ENCODE measurements around the gene PGLYRP4.
"Not testable (repeated sequence)": the region's sequence is repeated elsewhere in the genome, so short reads cannot be mapped to it uniquely, and the experiment has no call there.

PGLYRP4 gene

DNA sequence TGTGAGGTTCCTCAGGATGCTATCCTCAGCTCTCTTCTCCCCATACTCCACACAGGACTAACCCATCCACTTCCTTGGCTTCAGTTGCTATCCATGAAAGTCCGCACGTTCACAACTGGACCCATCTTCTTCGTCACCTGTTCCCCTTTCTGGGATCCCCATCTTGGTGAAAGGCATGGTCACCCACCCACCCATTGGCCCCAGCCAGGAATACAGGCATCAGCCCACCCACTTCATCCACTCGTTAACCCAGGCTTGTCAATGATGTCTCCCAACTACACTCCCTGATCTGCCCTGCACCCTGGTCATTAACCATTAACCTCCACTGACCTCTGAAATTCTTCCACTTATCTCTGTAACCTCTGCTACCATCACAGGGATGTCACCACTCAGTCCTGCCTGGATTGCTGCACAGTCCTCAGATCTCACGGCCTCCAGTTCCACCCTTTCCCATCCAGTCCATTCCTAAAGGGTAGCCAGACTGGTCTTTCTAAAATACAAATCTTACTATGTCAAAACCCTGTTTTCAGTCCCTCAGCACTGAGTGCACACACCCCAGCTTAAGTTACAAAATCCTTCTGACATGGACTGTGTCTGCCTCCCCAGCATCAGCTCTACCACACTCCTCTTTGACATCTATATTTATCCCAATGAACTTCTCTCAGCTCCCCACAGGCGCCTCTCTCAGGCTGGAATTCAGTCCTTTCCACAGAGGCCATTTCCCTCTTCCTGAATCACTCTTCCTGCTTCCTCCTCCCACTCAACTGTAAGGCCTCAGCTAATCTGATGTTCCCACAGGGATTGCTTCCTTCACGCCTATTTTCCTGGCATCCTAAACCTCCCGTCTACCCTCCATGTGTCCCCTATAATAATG lies 10.4 kb downstream of the PGLYRP4 start:
- DNase-seq (ENCODE audit: low read depth), result no peak

- DNase-seq (ENCODE audit: low read depth), result no peak
Measured at GRCh38 chr1:153336650-153337049, 12.0 kb downstream of the PGLYRP4 start.

GRCh38 chr1:153333902-153334301 lies 14.7 kb downstream of the PGLYRP4 start:
- DNase-seq (ENCODE audit: low read depth), result no peak

- DNase-seq (ENCODE audit: low read depth), result no peak
Measured at GRCh38 chr1:153324912-153325311, 23.7 kb downstream of the PGLYRP4 start.

- no peak for DNase-seq (ENCODE audit: low read depth)
Measured at GRCh38 chr1:153322568-153322967, 26.1 kb downstream of the PGLYRP4 start.

DNA sequence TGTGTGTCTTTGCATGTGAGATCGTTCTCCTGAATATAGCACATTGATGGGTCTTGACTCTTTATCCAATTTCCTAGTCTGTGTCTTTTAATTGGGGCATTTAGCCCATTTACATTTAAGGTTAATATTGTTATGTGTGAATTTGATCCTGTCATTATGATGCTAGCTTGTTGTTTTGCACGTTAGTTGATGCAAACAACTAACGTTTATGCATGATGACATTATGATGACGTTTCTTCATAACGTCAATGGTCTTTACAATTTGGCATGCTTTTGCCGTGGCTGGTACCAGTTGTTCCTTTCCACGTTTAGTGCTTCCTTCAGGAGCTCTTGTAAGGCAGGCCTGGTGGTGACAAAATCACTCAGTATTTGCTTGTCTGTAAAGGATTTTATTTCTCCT lies 30.5 kb downstream of the PGLYRP4 start:
- DNase-seq (ENCODE audit: low read depth), result not testable (repeated sequence)

GRCh38 chr1:153316013-153316412 lies 32.6 kb downstream of the PGLYRP4 start:
- DNase-seq (ENCODE audit: low read depth), result not testable (repeated sequence)

DNA sequence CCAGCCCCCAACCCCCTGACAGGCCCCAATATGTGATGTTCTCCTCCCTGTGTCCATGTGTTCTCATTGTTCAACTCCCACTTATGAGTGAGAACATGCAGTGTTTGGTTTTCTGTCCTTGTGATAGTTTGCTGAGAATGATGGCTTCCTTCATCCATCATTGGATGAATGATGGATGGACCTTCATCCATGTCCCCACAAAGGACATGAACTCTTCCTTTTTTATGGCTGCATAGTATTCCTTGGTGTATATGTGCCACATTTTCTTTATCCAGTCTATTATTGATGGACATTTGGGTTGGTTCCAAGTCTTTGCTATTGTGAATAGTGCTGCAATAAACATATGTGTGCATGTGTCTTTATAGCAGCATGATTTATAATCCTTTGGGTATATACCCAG lies 34.3 kb downstream of the PGLYRP4 start:
- not testable (repeated sequence) for DNase-seq (ENCODE audit: low read depth)

GRCh38 chr1:153313288-153313687 lies 35.4 kb downstream of the PGLYRP4 start:
- no peak for DNase-seq (ENCODE audit: low read depth)

DNA sequence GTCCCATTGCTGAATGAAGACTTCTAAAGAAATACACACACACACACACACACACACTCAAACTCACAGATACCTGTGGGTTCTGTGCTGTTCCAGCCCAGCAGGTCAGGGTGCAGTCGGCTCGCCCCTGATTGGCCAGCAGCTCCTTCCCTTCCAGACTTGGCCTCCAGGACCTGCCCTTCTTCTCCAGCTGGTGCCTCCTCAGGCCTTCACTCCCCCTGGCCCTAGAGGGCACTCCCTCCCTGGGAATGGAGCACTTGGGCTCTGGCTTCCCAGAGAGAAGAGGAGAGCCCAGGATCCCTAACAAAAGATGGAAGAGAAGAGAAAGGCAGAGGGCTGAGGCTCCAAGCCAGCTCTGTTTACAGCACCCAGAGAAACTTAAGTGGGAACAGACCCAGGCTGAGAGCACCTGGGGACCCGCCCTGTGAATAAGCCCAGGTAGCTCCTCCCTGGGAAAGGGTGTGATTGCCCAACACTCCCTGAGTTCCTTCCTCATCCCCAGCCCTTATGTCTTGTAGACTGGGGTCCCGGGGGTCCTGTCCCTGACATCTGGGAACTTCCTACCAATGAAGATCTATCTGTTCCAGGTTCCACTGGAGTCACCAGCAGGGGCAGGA lies 36.0 kb downstream of the PGLYRP4 start, which contains the start of gene PGLYRP3:
Gene PGLYRP3 (minus strand): TSS at position 383 of the 617 bp plus-strand sequence. CDS start 2,287 bp downstream, outside the sequence.
- no peak for DNase-seq (ENCODE audit: low read depth)

- DNase-seq (ENCODE audit: low read depth), result no peak
Measured at GRCh38 chr1:153310526-153310925, 38.1 kb downstream of the PGLYRP4 start.

GRCh38 chr1:153309441-153309840 lies 39.2 kb downstream of the PGLYRP4 start:
- DNase-seq (ENCODE audit: low read depth), result no peak

DNA sequence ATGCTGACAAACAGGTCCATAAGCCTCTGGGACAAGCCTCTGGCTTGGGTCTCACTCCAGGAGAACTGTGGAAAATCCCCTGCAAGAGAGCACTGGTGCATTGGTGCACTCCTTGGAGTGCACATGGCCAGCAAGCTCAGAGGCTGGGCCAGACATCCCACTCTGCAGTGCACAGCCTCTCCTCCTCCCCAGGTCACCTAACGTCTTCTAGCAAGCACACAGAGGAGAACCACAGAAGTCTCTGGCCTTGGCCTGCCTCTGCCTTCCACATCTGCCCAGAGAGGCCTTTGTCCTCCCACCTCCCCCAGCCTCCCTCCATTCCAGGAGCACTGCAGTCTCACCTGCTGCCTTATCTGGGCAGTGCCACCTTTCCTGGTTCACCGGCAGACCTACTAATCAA lies 40.1 kb downstream of the PGLYRP4 start:
- DNase-seq (ENCODE audit: low read depth), result no peak

DNA sequence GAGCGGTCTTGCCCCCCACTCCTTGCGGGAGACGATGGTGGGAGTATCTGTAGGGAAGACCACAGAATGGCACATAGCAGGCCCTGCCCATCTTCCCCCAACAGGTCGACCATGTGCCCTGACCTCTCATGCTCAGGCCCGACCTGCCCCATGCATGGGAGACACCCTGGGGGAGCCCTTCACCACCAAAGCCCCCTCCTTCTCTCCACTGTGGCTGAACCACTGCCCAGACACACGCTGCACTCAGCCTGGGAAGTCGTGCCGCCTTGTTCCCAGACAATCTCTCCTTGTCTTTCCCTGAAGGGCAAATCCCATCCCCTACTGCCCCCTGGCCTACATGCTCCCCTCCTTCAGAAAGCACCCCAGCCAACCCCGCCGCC lies 41.4 kb downstream of the PGLYRP4 start:
- DNase-seq (ENCODE audit: low read depth), result no peak

GRCh38 chr1:153306303-153307220 lies 42.1 kb downstream of the PGLYRP4 start:
- DNase-seq (ENCODE audit: low read depth), result no peak

GRCh38 chr1:153305682-153306081 lies 43.0 kb downstream of the PGLYRP4 start:
- no peak for DNase-seq (ENCODE audit: low read depth)

GRCh38 chr1:153302308-153302707 lies 46.3 kb downstream of the PGLYRP4 start:
- no peak for DNase-seq (ENCODE audit: low read depth)

GRCh38 chr1:153293851-153294250 lies 54.8 kb downstream of the PGLYRP4 start:
- no peak for DNase-seq (ENCODE audit: low read depth)

DNA sequence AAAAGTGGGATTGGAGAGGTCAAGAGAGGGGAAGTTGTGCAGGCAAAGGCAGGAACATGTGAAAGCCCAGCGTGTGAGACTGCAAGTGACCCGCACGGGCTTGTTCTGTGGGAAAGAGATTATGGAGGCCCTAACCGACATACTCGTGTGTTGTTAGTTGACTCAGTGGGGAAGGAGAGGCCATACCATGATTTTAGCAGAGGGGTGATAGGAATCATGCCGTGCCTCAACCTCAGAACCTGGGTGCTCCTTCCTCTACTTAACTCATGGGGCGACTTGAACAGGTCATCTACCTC lies 55.2 kb downstream of the PGLYRP4 start:
- DNase-seq (ENCODE audit: low read depth), result no peak

- DNase-seq (ENCODE audit: low read depth), result no peak
Measured at GRCh38 chr1:153292740-153293479, 55.7 kb downstream of the PGLYRP4 start.

DNA sequence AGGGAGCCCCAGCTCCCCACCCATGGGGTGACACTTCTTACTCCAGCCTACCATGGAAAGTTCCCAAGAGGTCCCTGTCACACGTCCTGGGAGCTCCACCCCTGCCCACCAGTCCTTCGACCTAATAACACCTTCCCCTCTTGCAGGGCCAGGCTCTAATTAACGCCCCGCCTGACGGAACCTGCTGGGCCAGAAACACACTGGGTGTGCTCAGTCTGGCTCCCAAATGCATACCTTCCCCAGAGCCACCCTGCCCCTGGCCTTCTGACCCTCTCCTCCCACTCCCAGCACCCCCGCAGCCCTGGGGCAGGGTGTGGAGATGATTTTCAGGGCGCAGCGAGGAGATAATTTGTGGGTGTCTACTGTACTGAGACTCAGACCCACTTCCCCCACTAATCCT lies 56.5 kb downstream of the PGLYRP4 start:
- no peak for DNase-seq (ENCODE audit: low read depth)

DNA sequence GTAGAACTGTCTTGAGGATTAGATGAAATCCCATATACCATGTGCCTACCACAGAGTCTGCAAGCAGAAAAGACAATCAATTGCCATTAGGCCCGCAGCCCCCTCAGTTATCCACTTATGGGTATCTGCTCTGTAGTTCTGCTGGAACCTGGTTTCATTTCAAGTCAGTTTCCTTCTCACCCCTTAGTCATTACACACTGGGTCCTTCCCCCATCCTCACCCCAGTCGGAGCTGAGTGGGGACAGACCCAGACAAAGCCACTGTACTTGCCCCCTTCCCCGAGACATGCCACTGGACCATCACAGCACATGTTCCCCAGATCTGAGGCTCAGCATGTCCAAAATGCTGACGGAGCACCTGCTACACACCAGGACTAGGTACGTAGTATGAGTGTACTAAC lies 57.1 kb downstream of the PGLYRP4 start:
- no peak for DNase-seq (ENCODE audit: low read depth)

Data from stimulated activated CD8-positive, alpha-beta memory T cell treated with anti-CD3 and anti-CD28 coated beads, Interleukin-7, amount 100 ng/mL, for 24 hours (primary cell).